Measurements from ENCODE around the gene DPEP1. TPM values are rescaled to one million over a fixed set of nuclear protein-coding genes. Genes with fewer than 3 reads are reported as not detected.
A peak's percentile ranks its signal among the peaks of the same experiment; 100 is the strongest.
"Not testable (repeated sequence)": the region's sequence is repeated elsewhere in the genome, so short reads cannot be mapped to it uniquely, and the experiment has no call there.

The DPEP1 gene
- total RNA-seq, 1 donor: not detected

- Histone ChIP-seq H3K27me3 (ENCODE audit: insufficient read depth, low read length) (no peaks in the 10 kb centered on the region), H3K4me1 (ENCODE audit: insufficient read depth, low read length) (peaks cover 25% of the 10 kb centered on the region), H3K9me3 (ENCODE audit: low read depth, low read length) (no peaks in the 10 kb centered on the region), H3K4me3 (ENCODE audit: low read length) (no peak overlapping the region)
These were observed 46.7 kb downstream of the DPEP1 start for GRCh38 chr16:89660146-89660545.

GRCh38 chr16:89661215-89661614, 47.8 kb downstream of the DPEP1 start:
- Histone ChIP-seq H3K4me1 (ENCODE audit: insufficient read depth, low read length) (peaks cover 17% of the 10 kb centered on the region), H3K27me3 (ENCODE audit: insufficient read depth, low read length) (no peaks in the 10 kb centered on the region), H3K4me3 (ENCODE audit: low read length) (no peak overlapping the region), H3K9me3 (ENCODE audit: low read depth, low read length) (no peaks in the 10 kb centered on the region)

- not testable (repeated sequence) for H3K9me3 ChIP-seq (ENCODE audit: low read depth, low read length); H3K4me1 ChIP-seq (ENCODE audit: insufficient read depth, low read length); H3K4me3 ChIP-seq (ENCODE audit: low read length); H3K27me3 ChIP-seq (ENCODE audit: insufficient read depth, low read length)
These were observed 50.8 kb downstream of the DPEP1 start for GRCh38 chr16:89664238-89664637.

- not testable (repeated sequence) for H3K27me3 ChIP-seq (ENCODE audit: insufficient read depth, low read length); H3K4me3 ChIP-seq (ENCODE audit: low read length); H3K4me1 ChIP-seq (ENCODE audit: insufficient read depth, low read length); H3K9me3 ChIP-seq (ENCODE audit: low read depth, low read length)
These were observed 53.6 kb downstream of the DPEP1 start for GRCh38 chr16:89667000-89667399.

GRCh38 chr16:89667633-89668032, 54.2 kb downstream of the DPEP1 start:
- Histone ChIP-seq H3K4me3 (ENCODE audit: low read length) (no peak overlapping the region), H3K4me1 (ENCODE audit: insufficient read depth, low read length) (no peaks in the 10 kb centered on the region), H3K9me3 (ENCODE audit: low read depth, low read length) (no peaks in the 10 kb centered on the region), H3K27me3 (ENCODE audit: insufficient read depth, low read length) (no peaks in the 10 kb centered on the region)

GRCh38 chr16:89668790-89669158, 55.3 kb downstream of the DPEP1 start:
- H3K4me1 ChIP-seq (ENCODE audit: insufficient read depth, low read length): no peaks in the 10 kb centered on the region
- H3K4me3 ChIP-seq (ENCODE audit: low read length): no peak overlapping the region
- no peaks in the 10 kb centered on the region for H3K27me3 ChIP-seq (ENCODE audit: insufficient read depth, low read length)
- H3K9me3 ChIP-seq (ENCODE audit: low read depth, low read length): no peaks in the 10 kb centered on the region

GRCh38 chr16:89669755-89670154, 56.3 kb downstream of the DPEP1 start:
- Histone ChIP-seq H3K27me3 (ENCODE audit: insufficient read depth, low read length) (no peaks in the 10 kb centered on the region), H3K4me3 (ENCODE audit: low read length) (no peak overlapping the region), H3K4me1 (ENCODE audit: insufficient read depth, low read length) (no peaks in the 10 kb centered on the region), H3K9me3 (ENCODE audit: low read depth, low read length) (no peaks in the 10 kb centered on the region)

- H3K4me3 ChIP-seq (ENCODE audit: low read length): no peak overlapping the region
- no peaks in the 10 kb centered on the region for H3K4me1 ChIP-seq (ENCODE audit: insufficient read depth, low read length)
- H3K9me3 ChIP-seq (ENCODE audit: low read depth, low read length): no peaks in the 10 kb centered on the region
- H3K27me3 ChIP-seq (ENCODE audit: insufficient read depth, low read length): no peaks in the 10 kb centered on the region
These were observed 57.3 kb downstream of the DPEP1 start for GRCh38 chr16:89670496-89671431.

- not testable (repeated sequence) for H3K9me3 ChIP-seq (ENCODE audit: low read depth, low read length); H3K4me3 ChIP-seq (ENCODE audit: low read length); H3K27me3 ChIP-seq (ENCODE audit: insufficient read depth, low read length); H3K4me1 ChIP-seq (ENCODE audit: insufficient read depth, low read length)
These were observed 58.1 kb downstream of the DPEP1 start for GRCh38 chr16:89671565-89671964.

GRCh38 chr16:89672177-89672941, 58.9 kb downstream of the DPEP1 start:
- no peaks in the 10 kb centered on the region for H3K4me1 ChIP-seq (ENCODE audit: insufficient read depth, low read length)
- H3K9me3 ChIP-seq (ENCODE audit: low read depth, low read length): no peaks in the 10 kb centered on the region
- no peak overlapping the region for H3K4me3 ChIP-seq (ENCODE audit: low read length)
- H3K27me3 ChIP-seq (ENCODE audit: insufficient read depth, low read length): no peaks in the 10 kb centered on the region

GRCh38 chr16:89678258-89678657, 64.8 kb downstream of the DPEP1 start:
- Histone ChIP-seq H3K9me3 (ENCODE audit: low read depth, low read length) (no peaks in the 10 kb centered on the region), H3K4me3 (ENCODE audit: low read length) (no peak overlapping the region), H3K4me1 (ENCODE audit: insufficient read depth, low read length) (no peaks in the 10 kb centered on the region), H3K27me3 (ENCODE audit: insufficient read depth, low read length) (no peaks in the 10 kb centered on the region)

GRCh38 chr16:89685916-89686315, 72.5 kb downstream of the DPEP1 start:
- Histone ChIP-seq H3K9me3 (ENCODE audit: low read depth, low read length) (no peaks in the 10 kb centered on the region), H3K4me3 (ENCODE audit: low read length) (no peak overlapping the region), H3K27me3 (ENCODE audit: insufficient read depth, low read length) (no peaks in the 10 kb centered on the region), H3K4me1 (ENCODE audit: insufficient read depth, low read length) (peaks cover 9% of the 10 kb centered on the region)

- Histone ChIP-seq H3K9me3 (ENCODE audit: low read depth, low read length) (no peaks in the 10 kb centered on the region), H3K4me1 (ENCODE audit: insufficient read depth, low read length) (peaks cover 9% of the 10 kb centered on the region), H3K27me3 (ENCODE audit: insufficient read depth, low read length) (no peaks in the 10 kb centered on the region), H3K4me3 (ENCODE audit: low read length) (peak within 1 kb of the TSS; percentile 79)
These were observed 73.2 kb downstream of the DPEP1 start, which contains the start of gene CDK10 for GRCh38 chr16:89686520-89687091. Gene CDK10, plus strand, starts transcription at chr16:89686689. Its CDS starts 22 bp downstream, at chr16:89686711.

GRCh38 chr16:89687092-89687940, 73.9 kb downstream of the DPEP1 start:
- Histone ChIP-seq H3K27me3 (ENCODE audit: insufficient read depth, low read length) (no peaks in the 10 kb centered on the region), H3K9me3 (ENCODE audit: low read depth, low read length) (no peaks in the 10 kb centered on the region), H3K4me3 (ENCODE audit: low read length) (peak overlapping the region; percentile 79), H3K4me1 (ENCODE audit: insufficient read depth, low read length) (peaks cover 9% of the 10 kb centered on the region)
